GM12878 (cell line): ENCODE results near the gene INHBC. TPM values are rescaled to one million over a fixed set of nuclear protein-coding genes. Genes with fewer than 3 reads are reported as not detected.

Source experiments
- BHLHE40 ChIP-seq, 2 experiments: fragments of 450-650 bp in 1 of 2; IDR thresholded peaks; 2 replicates each; pipeline ENCODE4 v1.6.1; 2011 to 2017; ENCODE audit warnings: low read depth in 2 of 2, borderline replicate concordance in 1 of 2, improper control_type of control experiment in 1 of 2, low read length in 1 of 2, mild to moderate bottlenecking in 1 of 2
- EED ChIP-seq: sonication (generic); IDR thresholded peaks from 2 replicates; pipeline ENCODE4 v1.6.1; 2016; ENCODE audit warnings: antibody characterized with exemption, low read depth
- RAD51 ChIP-seq: fragments of 450-650 bp; IDR thresholded peaks from 2 replicates; pipeline ENCODE4 v1.6.1; 2016; ENCODE audit warnings: moderate library complexity, mild to moderate bottlenecking, inconsistent platforms
- SIN3A ChIP-seq: IDR thresholded peaks from 2 replicates; pipeline ENCODE4 v1.6.1; 2012; ENCODE audit warnings: low read depth, low read length, improper control_type of control experiment
- TCF3 ChIP-seq: IDR thresholded peaks from 2 replicates; pipeline ENCODE4 v1.6.1; 2012; ENCODE audit warnings: low read depth, mild to moderate bottlenecking, low read length, borderline replicate concordance; ENCODE audit not compliant: insufficient read depth
- YBX1 ChIP-seq: fragments of 450-650 bp; IDR thresholded peaks from 2 replicates; pipeline ENCODE4 v1.6.1; 2016; ENCODE audit warnings: antibody characterized with exemption
- polyA plus RNA-seq, 11 experiments: library from polyadenylated mRNA; depleted of rRNA in 4 of 11; unstranded in 6 of 11; stranded (reverse) in 5 of 11; fragments of >200 nt; fragmentation: Nextera tagmentation in 4 of 11; fragmentation: Illumina TruSeq in 1 of 11; extraction: Ambion mirVana in 4 of 11; extraction: Trizol in 1 of 11; gene quantifications; 1 replicate in 1 of 11; 2 replicates in 10 of 11; pipeline versions ENCODE4 v1.2.1 to v1.2.3, GENCODE V29; 2011 to 2016; ENCODE audit warnings: inconsistent platforms in 2 of 11, missing spikeins in 2 of 11, low read depth in 1 of 11
- total RNA-seq, 4 experiments: library from RNA; depleted of rRNA in 3 of 4; stranded (reverse); fragments of >200 nt in 3 of 4; fragmentation: Illumina TruSeq in 1 of 4; extraction: Trizol in 1 of 4; gene quantifications; 2 replicates each; pipeline versions ENCODE4 v1.2.1 to v1.2.3, GENCODE V29; 2013 to 2021
- TF ChIP-seq, protein P1 (sequence below): fragments of 450-650 bp; conservative IDR thresholded peaks from 2 replicates; pipeline ENCODE4 v1.6.1; 2017; ENCODE audit warnings: mild to moderate bottlenecking, moderate library complexity
- TF ChIP-seq, protein P2 (sequence below): IDR thresholded peaks from 2 replicates; pipeline ENCODE4 v1.6.1; 2012; ENCODE audit warnings: low read depth, low read length, improper control_type of control experiment

The INHBC gene
- total and polyA plus RNA-seq, 10 of the 15 experiments (the other 5 are each of a cell fraction or from before 2014, with no cell fraction given), result 0.04 to 0.22 (median 0.13) TPM; not detected in 5

DNA sequence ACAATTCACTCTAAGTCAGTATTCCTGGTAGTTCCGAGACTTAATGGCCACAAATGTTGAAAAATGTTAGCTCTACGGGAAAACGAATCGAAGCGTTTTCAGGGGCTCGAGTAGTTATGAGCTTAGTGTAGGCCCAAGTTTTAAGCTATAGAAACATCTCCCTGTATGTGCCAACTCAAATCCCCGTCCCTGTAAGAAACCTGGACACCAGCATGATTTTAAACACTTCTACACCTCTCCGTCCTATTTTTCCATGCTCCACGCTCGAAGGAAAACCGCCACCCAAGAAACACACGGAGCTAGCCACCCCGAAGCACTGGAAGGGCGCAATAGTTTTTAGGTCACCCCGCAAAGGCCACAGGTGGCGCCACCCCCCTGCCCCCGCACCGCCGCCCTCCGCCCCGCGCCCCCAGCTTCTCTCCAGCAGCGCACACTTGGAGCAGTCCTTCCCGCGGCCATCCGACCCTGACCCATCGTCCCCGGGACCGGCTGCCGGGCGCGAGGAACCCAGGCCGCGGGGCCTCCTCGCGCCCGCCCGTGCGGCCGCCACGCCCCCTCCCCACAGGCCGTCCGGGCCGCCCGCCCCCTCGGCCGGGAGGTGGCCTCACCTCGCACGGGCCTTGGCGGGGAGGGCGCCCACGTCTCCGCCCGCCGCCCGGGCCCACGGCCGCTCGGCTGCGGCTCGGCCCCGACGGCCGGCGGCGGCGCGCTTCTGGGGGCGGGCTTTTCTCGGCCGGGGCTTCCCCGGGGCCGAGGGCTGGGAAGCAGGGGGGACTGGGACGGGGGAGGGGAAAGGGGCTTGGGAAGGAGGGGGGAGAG lies 4.3 kb upstream of the INHBC start (continued):
- no peak for TF ChIP-seq RAD51
- no peak for TF ChIP-seq YBX1
- peak; percentile 50; the same call in 1 of the 2 replicates for TF ChIP-seq SIN3A
- TF ChIP-seq, protein P1, sequence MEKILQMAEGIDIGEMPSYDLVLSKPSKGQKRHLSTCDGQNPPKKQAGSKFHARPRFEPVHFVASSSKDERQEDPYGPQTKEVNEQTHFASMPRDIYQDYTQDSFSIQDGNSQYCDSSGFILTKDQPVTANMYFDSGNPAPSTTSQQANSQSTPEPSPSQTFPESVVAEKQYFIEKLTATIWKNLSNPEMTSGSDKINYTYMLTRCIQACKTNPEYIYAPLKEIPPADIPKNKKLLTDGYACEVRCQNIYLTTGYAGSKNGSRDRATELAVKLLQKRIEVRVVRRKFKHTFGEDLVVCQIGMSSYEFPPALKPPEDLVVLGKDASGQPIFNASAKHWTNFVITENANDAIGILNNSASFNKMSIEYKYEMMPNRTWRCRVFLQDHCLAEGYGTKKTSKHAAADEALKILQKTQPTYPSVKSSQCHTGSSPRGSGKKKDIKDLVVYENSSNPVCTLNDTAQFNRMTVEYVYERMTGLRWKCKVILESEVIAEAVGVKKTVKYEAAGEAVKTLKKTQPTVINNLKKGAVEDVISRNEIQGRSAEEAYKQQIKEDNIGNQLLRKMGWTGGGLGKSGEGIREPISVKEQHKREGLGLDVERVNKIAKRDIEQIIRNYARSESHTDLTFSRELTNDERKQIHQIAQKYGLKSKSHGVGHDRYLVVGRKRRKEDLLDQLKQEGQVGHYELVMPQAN, result no peak
- TF ChIP-seq BHLHE40 (IDR thresholded peaks at IDR 0.05; ENCODE audit: borderline replicate concordance in 1 of 2, low read depth in 2 of 2, low read length in 1 of 2), result peak; percentile 35 to 94; a peak in 3 of 4 replicates
- TF ChIP-seq TCF3, result peak; percentile 13; the same call in 1 of the 2 replicates
- TF ChIP-seq EED, result no peak; the same call in 1 of the 2 replicates
- TF ChIP-seq, protein P2, sequence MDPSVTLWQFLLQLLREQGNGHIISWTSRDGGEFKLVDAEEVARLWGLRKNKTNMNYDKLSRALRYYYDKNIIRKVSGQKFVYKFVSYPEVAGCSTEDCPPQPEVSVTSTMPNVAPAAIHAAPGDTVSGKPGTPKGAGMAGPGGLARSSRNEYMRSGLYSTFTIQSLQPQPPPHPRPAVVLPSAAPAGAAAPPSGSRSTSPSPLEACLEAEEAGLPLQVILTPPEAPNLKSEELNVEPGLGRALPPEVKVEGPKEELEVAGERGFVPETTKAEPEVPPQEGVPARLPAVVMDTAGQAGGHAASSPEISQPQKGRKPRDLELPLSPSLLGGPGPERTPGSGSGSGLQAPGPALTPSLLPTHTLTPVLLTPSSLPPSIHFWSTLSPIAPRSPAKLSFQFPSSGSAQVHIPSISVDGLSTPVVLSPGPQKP, result no peak
- TF ChIP-seq, all 136 proteins: peak for 15
